K562 (cell line): ENCODE data around the gene GALM. TPM values are rescaled to one million over a fixed set of nuclear protein-coding genes. Genes with fewer than 3 reads are reported as not detected.
A peak's percentile ranks its signal among the peaks of the same experiment; 100 is the strongest.

Experiments used
- CHD7 ChIP-seq: fragments of 200-600 bp; sonication (generic); IDR thresholded peaks from one replicate; pipeline ENCODE4 v1.6.1; 2012; ENCODE audit warnings: mild to moderate bottlenecking, low read depth, low read length, inconsistent platforms
- CTCFL ChIP-seq: IDR thresholded peaks from 2 replicates; pipeline ENCODE4 v1.6.1; 2011; ENCODE audit warnings: borderline replicate concordance, low read depth, mild to moderate bottlenecking, moderate library complexity, low read length; ENCODE audit not compliant: insufficient read depth, poor library complexity, severe bottlenecking
- FOXJ2 ChIP-seq: fragments of 200-800 bp; sonication (Bioruptor generic); IDR thresholded peaks from 2 replicates; pipeline ENCODE4 v1.6.1; 2016; ENCODE audit warnings: missing genetic modification characterization, missing compliant biosample characterization
- HMGN3 ChIP-seq: IDR thresholded peaks from 2 replicates; pipeline ENCODE4 v1.6.1; 2011; ENCODE audit warnings: borderline replicate concordance, low read depth, mild to moderate bottlenecking, mixed read lengths, low read length; ENCODE audit not compliant: insufficient read length; ENCODE audit errors: extremely low read depth
- NCOR1 ChIP-seq: fragments of 450-650 bp; IDR thresholded peaks from 2 replicates; pipeline ENCODE4 v1.6.1; 2016; ENCODE audit warnings: mild to moderate bottlenecking, moderate library complexity
- NFE2 ChIP-seq: IDR thresholded peaks from 2 replicates; pipeline ENCODE4 v1.6.1; 2014; ENCODE audit warnings: antibody characterized with exemption, low read depth
- SAP30 ChIP-seq: fragments of 200-600 bp; sonication (generic); IDR thresholded peaks from 2 replicates; pipeline ENCODE4 v1.6.1; 2012; ENCODE audit warnings: borderline replicate concordance, low read depth, mild to moderate bottlenecking, moderate library complexity, low read length, control low read depth, inconsistent platforms; ENCODE audit not compliant: insufficient read depth, poor library complexity, severe bottlenecking
- SMARCA5 ChIP-seq: fragments of 450-650 bp; IDR thresholded peaks from 2 replicates; pipeline ENCODE4 v1.6.1; 2016
- TCF3 ChIP-seq: sonication (generic); formaldehyde crosslinking; IDR thresholded peaks from 2 replicates; pipeline ENCODE4 v1.4.0; 2020; ENCODE audit warnings: mild to moderate bottlenecking, missing genetic modification reagents
- ZBTB49 ChIP-seq: sonication (generic); formaldehyde crosslinking; IDR thresholded peaks from 2 replicates; pipeline ENCODE4 v1.8.0; 2022; ENCODE audit warnings: missing genetic modification reagents, mild to moderate bottlenecking, borderline replicate concordance
- polyA plus RNA-seq, 8 experiments: library from polyadenylated mRNA; depleted of rRNA in 4 of 8; stranded (reverse) in 5 of 8; unstranded in 3 of 8; fragments of >200 nt; fragmentation: Nextera tagmentation in 2 of 8; fragmentation: Illumina TruSeq in 1 of 8; extraction: Ambion mirVana in 2 of 8; extraction: Trizol in 1 of 8; gene quantifications; 2 replicates each; pipeline versions ENCODE4 v1.2.1 to v1.2.3, GENCODE V29; 2011 to 2014; ENCODE audit warnings: inconsistent platforms in 1 of 8, missing spikeins in 1 of 8
- total RNA-seq, 7 experiments: library from RNA; depleted of rRNA in 6 of 7; stranded (reverse); fragments of >200 nt in 6 of 7; fragmentation: Illumina TruSeq in 2 of 7; extraction: Trizol in 2 of 7; gene quantifications; 2 replicates each; pipeline versions ENCODE4 v1.2.1 to v1.2.3, GENCODE V29; 2011 to 2021; ENCODE audit warnings: low replicate concordance in 1 of 7

Gene GALM
- total and polyA plus RNA-seq, 9 of the 15 experiments (the other 6 are each of a cell fraction or from before 2014, with no cell fraction given) = 22.1 to 51.7 (median 27.9) TPM

- TF ChIP-seq CHD7 = no peak
- TF ChIP-seq HMGN3 = peak; percentile 50
- TF ChIP-seq NFE2 = 0 out of 2 replicates have a peak, but pooled peaks have one; percentile 19
- no peak for TF ChIP-seq ZBTB49 (CRISPR knock-in tag)
- no peak for TF ChIP-seq FOXJ2 (tag)
- no peak for TF ChIP-seq SAP30
- peak; percentile 86 for TF ChIP-seq TCF3 (CRISPR knock-in tag)
- peak; percentile 78 for TF ChIP-seq NCOR1
- TF ChIP-seq CTCFL = no peak
- TF ChIP-seq SMARCA5 = peak; percentile 69; the same call in 1 of the 2 replicates
Measured at GRCh38 chr2:38652431-38653273, 13.3 kb upstream of the GALM start (continued).
